ENCODE measurements around the gene COL20A1.
"Not testable (repeated sequence)": the region's sequence is repeated elsewhere in the genome, so short reads cannot be mapped to it uniquely, and the experiment has no call there.

GRCh38 chr20:63339154-63340094 lies 46.4 kb downstream of the COL20A1 start:
- not testable (repeated sequence) for TF ChIP-seq CTCF, POLR2A (IDR thresholded peaks at IDR 0.05)

All from vagina (tissue), 2 donors.